GM23338 (cell line): ENCODE data around the gene ABCD3.

ENCODE experiments used
- CREB1 ChIP-seq: fragments of 250-450 bp; sonication (Bioruptor Pico); IDR thresholded peaks from 2 replicates; pipeline ENCODE4 v1.5.0; 2020; ENCODE audit warnings: low read depth, mild to moderate bottlenecking, moderate library complexity
- CTCF ChIP-seq, 2 experiments: fragments of 200-600 bp in 1 of 2; sonication (generic) in 1 of 2; conservative IDR thresholded peaks; 2 replicates each; pipeline versions ENCODE4 v1.5.1 to v1.6.1; 2016 to 2017; ENCODE audit warnings: antibody characterized with exemption in 2 of 2, low read depth in 2 of 2, mild to moderate bottlenecking in 2 of 2, moderate library complexity in 1 of 2
- EZH2 ChIP-seq: fragments of 200-600 bp; sonication (generic); IDR thresholded peaks from one replicate; pipeline ENCODE4 v1.8.0; 2017; ENCODE audit warnings: antibody characterized with exemption, mild to moderate bottlenecking, low read depth; ENCODE audit not compliant: unreplicated experiment
- EZH2phosphoT487 ChIP-seq: fragments of 200-600 bp; sonication (generic); IDR thresholded peaks from one replicate; pipeline ENCODE4 v1.8.1; 2018; ENCODE audit warnings: antibody characterized with exemption; ENCODE audit not compliant: unreplicated experiment
- JUNB ChIP-seq: IDR thresholded peaks from one replicate; pipeline ENCODE4 v1.6.1; 2016; ENCODE audit warnings: antibody characterized with exemption; ENCODE audit not compliant: unreplicated experiment
- NANOG ChIP-seq: IDR thresholded peaks from 2 replicates; pipeline ENCODE4 v1.6.1; 2016; ENCODE audit warnings: antibody characterized with exemption, borderline replicate concordance
- POLR2AphosphoS5 ChIP-seq: IDR thresholded peaks from 2 replicates; pipeline ENCODE4 v1.6.1; 2016; ENCODE audit warnings: antibody characterized with exemption, low read depth
- REST ChIP-seq: IDR thresholded peaks from one replicate; pipeline ENCODE4 v1.6.1; 2018; ENCODE audit warnings: antibody characterized with exemption; ENCODE audit not compliant: unreplicated experiment
- STAT1 ChIP-seq: IDR thresholded peaks from one replicate; pipeline ENCODE4 v1.6.1; 2016; ENCODE audit warnings: antibody characterized with exemption; ENCODE audit not compliant: unreplicated experiment
- ZNF114 ChIP-seq: fragments of 250-450 bp; sonication (Bioruptor Pico); IDR thresholded peaks from 2 replicates; pipeline ENCODE4 v1.5.0; 2020; ENCODE audit warnings: mild to moderate bottlenecking, moderate library complexity
- ZNF331 ChIP-seq: fragments of 250-450 bp; sonication (Bioruptor Pico); IDR thresholded peaks from 2 replicates; pipeline ENCODE4 v1.5.0; 2020; ENCODE audit warnings: low read depth, mild to moderate bottlenecking, moderate library complexity
- ZNF462 ChIP-seq: fragments of 250-450 bp; sonication (Bioruptor Pico); IDR thresholded peaks from 2 replicates; pipeline ENCODE4 v1.5.0; 2020; ENCODE audit warnings: mild to moderate bottlenecking, moderate library complexity
- TF ChIP-seq, protein P1 (sequence below): IDR thresholded peaks from 2 replicates; pipeline ENCODE4 v1.6.1; 2016; ENCODE audit warnings: antibody characterized with exemption

- TF ChIP-seq CTCF (conservative IDR thresholded peaks at IDR 0.05; ENCODE audit: low read depth in 2 of 2) = no peak
- no peak for TF ChIP-seq POLR2AphosphoS5
- no peak for TF ChIP-seq REST
- no peak for TF ChIP-seq EZH2
- TF ChIP-seq, protein P1, sequence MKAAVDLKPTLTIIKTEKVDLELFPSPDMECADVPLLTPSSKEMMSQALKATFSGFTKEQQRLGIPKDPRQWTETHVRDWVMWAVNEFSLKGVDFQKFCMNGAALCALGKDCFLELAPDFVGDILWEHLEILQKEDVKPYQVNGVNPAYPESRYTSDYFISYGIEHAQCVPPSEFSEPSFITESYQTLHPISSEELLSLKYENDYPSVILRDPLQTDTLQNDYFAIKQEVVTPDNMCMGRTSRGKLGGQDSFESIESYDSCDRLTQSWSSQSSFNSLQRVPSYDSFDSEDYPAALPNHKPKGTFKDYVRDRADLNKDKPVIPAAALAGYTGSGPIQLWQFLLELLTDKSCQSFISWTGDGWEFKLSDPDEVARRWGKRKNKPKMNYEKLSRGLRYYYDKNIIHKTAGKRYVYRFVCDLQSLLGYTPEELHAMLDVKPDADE = no peak
- no peak for TF ChIP-seq CREB1 (CRISPR knock-in tag)
- TF ChIP-seq ZNF331 (CRISPR knock-in tag) = no peak
- TF ChIP-seq JUNB = no peak
- TF ChIP-seq NANOG = no peak
- no peak for TF ChIP-seq ZNF114
- no peak for TF ChIP-seq EZH2phosphoT487
- TF ChIP-seq STAT1 = no peak
- no peak for TF ChIP-seq ZNF462 (CRISPR knock-in tag)
These were observed 536 bp upstream of the ABCD3 start for GRCh38 chr1:94417728-94417977.
